Epidermal melanocyte (primary cell): ENCODE data around the gene RGS14.
"Not testable (repeated sequence)": the region's sequence is repeated elsewhere in the genome, so short reads cannot be mapped to it uniquely, and the experiment has no call there.

Experiments used
- DNase-seq: peaks from one replicate; pipeline ENCODE4 v3.0.0; 2011; ENCODE audit warnings: low spot score; ENCODE audit not compliant: insufficient read length

The RGS14 gene

DNA sequence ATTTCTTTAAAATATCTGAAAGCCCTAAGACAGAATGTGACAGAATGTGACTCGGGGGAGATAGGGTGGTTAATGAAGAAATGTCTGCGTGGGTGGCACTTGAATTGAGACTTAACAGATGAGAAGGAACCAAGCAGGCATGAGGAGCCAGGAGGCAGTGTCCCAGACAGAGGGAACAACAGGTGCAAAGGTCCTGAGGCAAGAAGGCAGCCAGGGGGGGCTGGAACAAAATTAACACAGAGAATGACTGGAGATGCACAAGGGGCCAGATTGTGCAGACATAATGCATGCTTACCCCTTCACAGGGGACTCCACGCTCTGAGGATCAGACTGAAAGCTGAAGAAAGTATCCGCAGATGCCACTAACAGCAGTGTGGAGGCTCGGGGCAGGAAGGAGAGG is 8.0 kb upstream of the RGS14 start:
- no peak for DNase-seq

- no peak for DNase-seq
Observed at GRCh38 chr5:177350776-177351391, 6.8 kb upstream of the RGS14 start.

- DNase-seq, result peak; percentile 96
Observed at GRCh38 chr5:177351392-177352329, 6.1 kb upstream of the RGS14 start, which contains the start of gene LMAN2. Gene LMAN2, minus strand, starts transcription at chr5:177351668. Its CDS starts 21 bp downstream, at chr5:177351647.

DNA sequence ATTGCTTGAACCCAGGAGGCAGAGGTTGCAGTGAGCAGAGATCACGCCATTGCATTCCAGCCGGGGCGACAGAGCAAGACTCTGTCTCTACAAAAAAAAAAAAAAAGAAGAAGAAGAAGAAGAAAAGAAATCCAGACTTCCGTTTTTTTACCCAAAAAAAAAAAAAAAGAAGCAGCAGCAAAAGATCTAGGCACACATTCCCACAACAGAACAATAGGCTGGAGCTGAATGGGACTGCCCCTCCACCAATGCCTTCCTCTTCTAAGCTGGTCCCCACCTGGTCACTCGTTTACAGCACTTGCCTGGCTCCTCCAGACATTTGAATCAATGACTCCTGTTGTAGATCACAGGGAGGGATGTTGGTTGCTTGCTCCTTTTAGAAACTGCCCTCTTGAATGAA is 4.6 kb upstream of the RGS14 start:
- DNase-seq, result no peak

DNA sequence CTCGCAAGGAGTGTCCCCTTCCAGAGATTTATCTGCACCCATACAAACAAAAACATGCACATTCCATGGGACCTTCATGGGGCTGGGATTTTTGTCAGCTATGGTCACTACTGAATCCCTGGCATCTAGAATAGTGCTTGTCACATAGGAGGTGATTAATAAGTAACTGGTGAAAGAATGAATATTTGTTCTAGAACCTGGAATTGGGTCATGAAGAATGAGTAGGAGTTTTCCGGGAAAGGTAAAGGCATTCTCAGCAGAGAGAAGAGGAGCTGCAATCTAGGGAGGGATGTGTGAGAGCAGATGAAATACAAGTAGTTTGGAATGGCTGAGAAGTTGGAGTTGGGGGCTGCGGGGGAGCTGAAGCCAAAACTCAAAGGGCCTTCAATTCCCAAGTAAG is 3.5 kb upstream of the RGS14 start:
- no peak for DNase-seq

DNA sequence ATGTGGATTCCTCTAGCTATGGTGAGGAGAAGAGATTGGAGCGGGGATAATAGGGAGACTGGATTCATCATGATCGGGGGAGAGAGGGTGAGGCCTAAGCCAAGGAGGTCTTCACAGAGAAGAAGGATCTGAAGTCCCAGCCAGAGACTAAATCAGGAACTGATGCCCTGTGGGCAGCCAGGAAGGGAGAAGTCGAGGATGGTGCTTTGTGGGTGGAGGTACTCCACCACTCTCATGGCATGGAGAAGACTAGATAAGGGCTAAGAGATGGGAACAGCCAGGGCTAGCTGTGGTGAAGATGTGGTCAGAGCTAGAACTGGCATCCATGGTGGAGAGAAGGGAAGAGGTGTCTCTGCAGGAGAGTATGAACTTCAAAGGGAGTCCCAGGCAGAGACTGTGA is 3.0 kb upstream of the RGS14 start:
- no peak for DNase-seq

DNA sequence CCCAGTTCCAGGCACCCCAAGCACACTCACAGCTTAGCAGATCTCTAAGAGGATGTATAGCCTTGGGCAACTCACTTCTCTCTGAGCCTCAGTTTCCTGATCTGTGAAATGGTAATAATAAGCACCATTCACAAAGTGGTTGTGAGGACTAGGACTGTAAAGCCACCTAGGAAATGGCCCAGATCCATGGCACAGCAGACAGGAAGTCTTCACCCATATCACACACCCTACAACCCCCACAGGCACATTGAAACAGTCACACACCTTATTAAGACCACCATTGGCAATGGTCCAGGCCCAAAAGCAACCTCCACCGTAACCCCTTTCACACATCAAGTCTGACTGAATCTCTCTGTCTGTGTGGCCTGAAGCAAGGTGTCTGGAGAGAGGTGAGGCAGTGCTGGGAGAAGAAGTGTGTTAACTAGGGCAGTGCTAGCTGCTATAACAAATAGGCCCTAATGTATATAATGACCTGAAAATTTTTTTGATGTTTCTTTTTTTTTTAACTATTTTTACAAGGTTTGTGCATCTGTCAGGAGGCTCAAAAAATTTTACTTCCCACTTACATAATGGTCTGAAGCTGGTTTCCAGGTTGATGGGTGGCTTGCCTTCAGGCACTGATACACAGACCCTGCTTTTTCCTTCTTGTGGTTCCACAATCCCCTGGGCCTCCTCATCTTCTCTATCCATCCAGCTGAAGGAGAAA is 2.4 kb upstream of the RGS14 start:
- no peak for DNase-seq

GRCh38 chr5:177355868-177356168 is 1.9 kb upstream of the RGS14 start:
- DNase-seq, result no peak

- no peak for DNase-seq
Observed at GRCh38 chr5:177356746-177357145, 978 bp upstream of the RGS14 start.

DNA sequence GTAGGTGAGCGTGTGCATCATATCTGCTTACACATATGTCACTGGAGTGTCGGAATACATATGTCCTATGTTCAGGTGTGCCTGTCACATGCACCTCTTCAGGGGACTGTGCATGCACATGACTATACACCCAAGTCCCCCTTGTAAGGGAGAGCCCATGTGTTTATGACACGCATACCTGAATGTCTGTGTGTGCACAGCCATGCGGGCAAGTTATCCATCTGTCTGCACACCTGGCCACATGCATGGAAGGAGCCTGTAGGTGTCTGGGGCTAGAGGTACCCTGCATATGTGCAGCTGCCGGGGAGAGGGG is 622 bp upstream of the RGS14 start:
- DNase-seq, result no peak

DNA sequence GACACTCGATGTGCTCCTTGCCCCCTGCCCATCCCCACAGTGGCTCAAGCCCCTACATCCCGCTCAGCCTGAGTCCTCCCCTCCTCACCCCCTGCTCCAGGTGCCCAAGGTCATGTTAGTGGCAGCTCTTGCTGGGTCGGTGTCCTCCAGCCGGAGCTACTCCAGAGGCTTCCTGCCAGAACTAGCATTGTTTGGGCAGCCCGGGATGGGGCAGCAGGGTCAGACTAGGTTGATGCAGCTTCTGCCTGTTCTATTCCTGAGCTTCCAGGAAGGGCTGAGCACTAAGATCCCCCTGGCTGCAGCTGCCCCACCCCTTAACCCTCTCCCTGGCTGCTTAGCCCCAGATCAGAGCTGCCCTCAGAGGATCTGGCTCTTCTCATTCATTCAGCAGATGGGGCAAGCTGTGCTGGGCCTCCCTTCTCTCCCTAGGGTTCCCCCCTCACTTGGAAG is 671 bp downstream of the RGS14 start:
- DNase-seq, result no peak

DNA sequence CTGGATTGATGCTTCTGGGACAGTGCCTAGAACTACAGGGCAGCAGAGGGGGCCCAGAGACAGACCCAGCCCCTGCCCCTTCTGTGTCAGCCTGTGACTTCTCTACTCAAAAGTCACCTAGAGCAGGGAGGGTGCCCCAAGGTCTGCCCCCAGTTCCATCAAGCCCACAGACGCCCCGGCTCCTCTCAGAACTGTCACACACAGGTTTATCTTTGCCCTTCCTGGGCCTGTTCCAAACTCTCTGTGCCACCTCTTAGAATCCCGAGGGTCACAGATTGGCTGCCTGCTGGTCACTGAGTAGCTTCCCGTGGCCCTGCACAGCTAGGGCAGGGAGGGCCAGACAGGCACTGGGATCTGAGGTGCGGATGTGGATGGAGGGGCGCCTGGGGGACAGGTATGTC is 1.7 kb downstream of the RGS14 start:
- DNase-seq, result no peak

DNA sequence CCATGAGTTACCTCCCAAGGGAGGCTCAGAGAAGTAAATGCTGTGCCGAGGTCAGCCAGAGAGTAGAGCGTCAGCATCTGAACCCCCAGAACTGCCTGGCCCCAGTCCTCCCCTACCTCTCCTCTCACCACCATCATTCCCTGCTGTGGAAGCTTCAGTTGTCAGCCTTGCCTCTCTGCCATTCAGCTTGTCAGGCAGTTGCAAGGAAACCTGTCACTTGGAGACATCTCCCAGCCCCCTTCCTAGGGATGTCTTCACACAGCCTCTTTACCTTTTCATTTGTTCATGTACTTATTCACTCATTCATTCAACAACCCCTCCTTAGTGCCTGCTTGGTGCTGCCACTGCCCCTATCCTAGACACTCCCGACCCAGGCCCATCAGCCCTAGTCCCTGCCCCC is 2.1 kb downstream of the RGS14 start:
- DNase-seq, result no peak

GRCh38 chr5:177360740-177361139 is 3.0 kb downstream of the RGS14 start:
- not testable (repeated sequence) for DNase-seq

DNA sequence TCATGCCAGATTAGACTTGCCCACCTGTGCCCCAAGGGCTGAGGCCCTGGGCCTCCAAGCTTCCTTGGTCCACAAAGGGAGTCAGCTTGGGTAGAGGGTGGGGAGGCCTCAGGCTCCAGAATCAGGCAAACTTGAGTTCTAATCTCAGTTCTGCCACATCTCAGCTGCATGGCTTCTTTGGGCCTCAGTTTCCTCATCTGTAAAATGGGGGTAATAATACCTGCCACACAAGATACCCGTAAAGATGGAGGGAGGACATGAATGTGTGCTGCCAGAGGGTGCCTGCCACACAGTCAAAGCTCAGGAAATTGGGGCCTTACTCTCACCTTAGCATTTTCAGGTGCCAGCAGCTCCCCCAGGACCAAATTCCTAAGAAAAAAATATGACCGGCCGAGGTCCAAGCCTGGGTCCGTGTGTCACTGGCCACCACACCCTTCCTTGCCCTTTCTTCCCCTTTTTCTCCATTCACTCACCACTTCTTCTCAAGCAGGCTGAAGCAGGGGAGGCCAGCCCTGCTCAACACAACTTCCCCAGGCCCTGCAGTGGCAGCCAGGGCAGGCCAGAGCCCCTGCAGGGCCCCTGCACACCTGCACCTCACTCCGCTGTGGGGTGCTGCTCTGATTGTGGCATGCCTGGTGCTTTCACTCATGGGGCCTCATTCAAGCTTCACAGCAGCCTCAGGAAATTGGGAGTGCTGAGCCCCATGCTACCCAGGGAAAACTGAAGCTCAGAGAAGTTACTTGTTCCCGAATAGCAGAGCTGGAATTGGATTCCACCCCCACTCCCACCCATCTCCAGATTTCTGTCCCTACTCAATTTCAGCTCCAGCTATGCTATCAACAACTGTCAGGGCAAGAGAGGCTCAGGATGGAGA is 3.9 kb downstream of the RGS14 start:
- DNase-seq, result no peak

GRCh38 chr5:177362292-177362609 is 4.5 kb downstream of the RGS14 start:
- no peak for DNase-seq

GRCh38 chr5:177362610-177363507 is 5.1 kb downstream of the RGS14 start:
- DNase-seq, result peak; percentile 61

- no peak for DNase-seq
Observed at GRCh38 chr5:177363565-177363964, 5.8 kb downstream of the RGS14 start.

DNA sequence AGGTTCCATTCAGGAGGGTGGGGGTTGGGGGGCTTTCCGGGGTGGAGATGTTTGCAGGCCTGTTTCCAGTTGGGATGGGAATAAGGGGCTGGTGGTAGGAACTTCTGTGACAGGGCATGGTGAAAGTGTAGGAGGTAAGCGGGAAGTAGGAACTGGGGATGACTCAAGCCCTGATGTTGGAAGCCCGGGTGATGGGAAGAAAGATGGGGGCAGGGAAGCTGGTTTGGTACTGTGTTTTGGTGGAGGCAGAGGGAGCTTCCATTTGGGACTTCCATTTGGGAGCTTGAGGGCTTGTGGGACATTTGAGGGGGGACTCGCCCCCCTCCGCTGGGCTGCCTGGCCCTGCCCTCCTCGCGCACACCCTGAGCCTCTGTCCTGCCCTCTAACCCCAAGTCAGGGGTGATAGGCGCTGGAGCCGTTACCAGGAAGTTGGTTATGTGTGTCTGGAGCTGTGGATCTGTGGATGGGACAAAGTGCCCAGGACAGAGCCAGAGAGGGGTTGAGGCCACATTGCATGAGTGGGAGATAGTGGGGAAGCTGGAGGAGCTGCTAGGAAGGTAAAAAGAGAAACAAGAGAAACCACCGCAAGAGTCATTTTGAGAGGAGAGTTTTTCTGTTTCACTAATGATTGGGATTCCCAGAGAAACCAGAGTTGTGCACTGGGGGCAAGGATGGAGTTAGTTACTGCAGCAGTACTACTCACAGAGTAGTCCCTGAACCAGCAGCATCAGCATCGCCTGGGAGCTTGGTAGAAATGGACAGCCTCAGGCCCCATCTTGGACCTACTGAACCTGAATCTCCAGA is 6.6 kb downstream of the RGS14 start:
- no peak for DNase-seq
